Measurements from ENCODE around the gene NDOR1.

GRCh38 chr9:137202966-137203365 lies 2.5 kb upstream of the NDOR1 start:
- no peak for TF ChIP-seq POLR2A (IDR thresholded peaks at IDR 0.05)
- TF ChIP-seq, protein P1, sequence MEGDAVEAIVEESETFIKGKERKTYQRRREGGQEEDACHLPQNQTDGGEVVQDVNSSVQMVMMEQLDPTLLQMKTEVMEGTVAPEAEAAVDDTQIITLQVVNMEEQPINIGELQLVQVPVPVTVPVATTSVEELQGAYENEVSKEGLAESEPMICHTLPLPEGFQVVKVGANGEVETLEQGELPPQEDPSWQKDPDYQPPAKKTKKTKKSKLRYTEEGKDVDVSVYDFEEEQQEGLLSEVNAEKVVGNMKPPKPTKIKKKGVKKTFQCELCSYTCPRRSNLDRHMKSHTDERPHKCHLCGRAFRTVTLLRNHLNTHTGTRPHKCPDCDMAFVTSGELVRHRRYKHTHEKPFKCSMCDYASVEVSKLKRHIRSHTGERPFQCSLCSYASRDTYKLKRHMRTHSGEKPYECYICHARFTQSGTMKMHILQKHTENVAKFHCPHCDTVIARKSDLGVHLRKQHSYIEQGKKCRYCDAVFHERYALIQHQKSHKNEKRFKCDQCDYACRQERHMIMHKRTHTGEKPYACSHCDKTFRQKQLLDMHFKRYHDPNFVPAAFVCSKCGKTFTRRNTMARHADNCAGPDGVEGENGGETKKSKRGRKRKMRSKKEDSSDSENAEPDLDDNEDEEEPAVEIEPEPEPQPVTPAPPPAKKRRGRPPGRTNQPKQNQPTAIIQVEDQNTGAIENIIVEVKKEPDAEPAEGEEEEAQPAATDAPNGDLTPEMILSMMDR (IDR thresholded peaks at IDR 0.05) = no peak
